Chondrocyte (in vitro differentiated cells): Measurements from ENCODE around the gene GABRB1. TPM values are rescaled to one million over a fixed set of nuclear protein-coding genes. Genes with fewer than 3 reads are reported as not detected.
"Not testable (repeated sequence)": the region's sequence is repeated elsewhere in the genome, so short reads cannot be mapped to it uniquely, and the experiment has no call there.

ENCODE experiments used
- DNase-seq: peaks from one replicate; pipeline ENCODE4 v3.0.0; 2021; ENCODE audit warnings: mixed read lengths, low spot score
- H3K27ac Mint-ChIP-seq: one replicate; pipeline ENCODE4 v1.8.0; 2021; ENCODE audit warnings: mild to moderate bottlenecking, moderate library complexity, mixed read lengths; ENCODE audit not compliant: unreplicated experiment
- H3K27me3 Mint-ChIP-seq: 2 replicates; pipeline ENCODE4 v1.8.0; 2021; ENCODE audit warnings: low read depth, mixed read lengths
- H3K36me3 Mint-ChIP-seq: 2 replicates; pipeline ENCODE4 v1.8.0; 2021; ENCODE audit warnings: low read depth, mixed read lengths
- H3K4me1 Mint-ChIP-seq: 2 replicates; pipeline ENCODE4 v1.8.0; 2021; ENCODE audit warnings: low read depth, mild to moderate bottlenecking, mixed read lengths
- H3K4me3 Mint-ChIP-seq: one replicate; pipeline ENCODE4 v1.8.0; 2021; ENCODE audit warnings: mild to moderate bottlenecking, moderate library complexity, mixed read lengths; ENCODE audit not compliant: unreplicated experiment
- H3K9me3 Mint-ChIP-seq: 2 replicates; pipeline ENCODE4 v1.8.0; 2021; ENCODE audit warnings: low read depth, mixed read lengths
- CTCF ChIP-seq: fragments of 200-600 bp; sonication (generic); IDR thresholded peaks from 2 replicates; pipeline ENCODE4 v1.5.0; 2021; ENCODE audit warnings: antibody characterized with exemption, mild to moderate bottlenecking, moderate library complexity
- total RNA-seq: library from RNA; stranded (reverse); gene quantifications from 3 replicates; pipeline ENCODE4 v1.2.1, GENCODE V29; 2021

GABRB1 gene
- total RNA-seq, 1 donor from 2014 or later, result not detected

- peaks cover 26% of the 10 kb centered on the region for H3K27me3 Mint-ChIP-seq
- no peak for TF ChIP-seq CTCF
- no peak overlapping the region for H3K27ac Mint-ChIP-seq
- no peaks in the 10 kb centered on the region for H3K36me3 Mint-ChIP-seq
- H3K4me3 Mint-ChIP-seq, result no peak overlapping the region
- H3K4me1 Mint-ChIP-seq, result no peaks in the 10 kb centered on the region
- no peak for DNase-seq
- H3K9me3 Mint-ChIP-seq, result peaks cover 9% of the 10 kb centered on the region
Measured at GRCh38 chr4:47373174-47373573, 341.8 kb downstream of the GABRB1 start.

- no peaks in the 10 kb centered on the region for H3K4me1 Mint-ChIP-seq
- TF ChIP-seq CTCF, result no peak
- no peak overlapping the region for H3K4me3 Mint-ChIP-seq
- H3K27me3 Mint-ChIP-seq, result peaks cover 26% of the 10 kb centered on the region
- no peak for DNase-seq
- no peak overlapping the region for H3K27ac Mint-ChIP-seq
- no peaks in the 10 kb centered on the region for H3K36me3 Mint-ChIP-seq
- H3K9me3 Mint-ChIP-seq, result peaks cover 9% of the 10 kb centered on the region
Measured at GRCh38 chr4:47373709-47374108, 342.3 kb downstream of the GABRB1 start.

- no peak for DNase-seq
- H3K27me3 Mint-ChIP-seq, result peaks cover 26% of the 10 kb centered on the region
- no peak overlapping the region for H3K27ac Mint-ChIP-seq
- H3K4me1 Mint-ChIP-seq, result no peaks in the 10 kb centered on the region
- no peaks in the 10 kb centered on the region for H3K36me3 Mint-ChIP-seq
- H3K9me3 Mint-ChIP-seq, result peaks cover 9% of the 10 kb centered on the region
- no peak overlapping the region for H3K4me3 Mint-ChIP-seq
- no peak for TF ChIP-seq CTCF
Measured at GRCh38 chr4:47374477-47374876, 343.1 kb downstream of the GABRB1 start.

- H3K4me1 Mint-ChIP-seq, H3K9me3 Mint-ChIP-seq, H3K36me3 Mint-ChIP-seq, H3K4me3 Mint-ChIP-seq, H3K27ac Mint-ChIP-seq: not testable (repeated sequence)
- H3K27me3 Mint-ChIP-seq, result peaks cover 12% of the 10 kb centered on the region
- peak; percentile 85 for DNase-seq
Measured at GRCh38 chr4:47378021-47378530, 346.7 kb downstream of the GABRB1 start.

DNA sequence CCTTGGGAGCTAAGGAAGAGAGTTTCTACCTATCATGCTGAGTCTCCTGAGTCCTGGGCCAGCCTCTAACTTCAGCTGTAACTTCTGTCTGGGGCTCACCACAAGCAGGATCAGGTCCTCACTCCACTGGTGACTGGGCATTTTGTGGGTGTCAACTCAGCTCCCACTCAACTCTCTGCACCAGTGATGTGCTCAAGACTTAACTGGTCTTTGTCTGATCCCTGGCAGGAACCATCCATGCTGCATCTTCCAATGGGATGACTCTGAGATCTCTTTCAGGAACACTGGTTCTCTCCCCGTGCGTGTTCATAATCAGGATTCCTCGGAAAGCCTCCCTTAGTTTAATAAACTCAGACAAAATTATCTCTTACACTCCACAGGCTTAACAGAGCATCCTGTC is 349.8 kb downstream of the GABRB1 start:
- TF ChIP-seq CTCF, result no peak
- Mint-ChIP-seq H3K9me3 (no peaks in the 10 kb centered on the region), H3K27ac (no peak overlapping the region), H3K27me3 (peaks cover 13% of the 10 kb centered on the region), H3K4me1 (no peaks in the 10 kb centered on the region), H3K4me3 (no peak overlapping the region), H3K36me3 (no peaks in the 10 kb centered on the region)
- DNase-seq, result no peak

GRCh38 chr4:47382846-47383360 is 351.5 kb downstream of the GABRB1 start:
- H3K27me3 Mint-ChIP-seq, result peaks cover 27% of the 10 kb centered on the region
- H3K27ac Mint-ChIP-seq, result no peak overlapping the region
- TF ChIP-seq CTCF, result no peak
- no peaks in the 10 kb centered on the region for H3K4me1 Mint-ChIP-seq
- no peak for DNase-seq
- H3K9me3 Mint-ChIP-seq, result no peaks in the 10 kb centered on the region
- H3K36me3 Mint-ChIP-seq, result no peaks in the 10 kb centered on the region
- no peak overlapping the region for H3K4me3 Mint-ChIP-seq
